ENCODE data around the gene PXMP4.

Gene PXMP4

GRCh38 chr20:33654680-33655161, 65.4 kb downstream of the PXMP4 start:
- no peak overlapping the region for H3K4me3 ChIP-seq (replicated peaks; ENCODE audit: low read depth, low read length)
- DNase-seq (ENCODE audit: low read depth), result no peak

GRCh38 chr20:33653900-33654596, 66.1 kb downstream of the PXMP4 start:
- DNase-seq (ENCODE audit: low read depth), result no peak
- TF ChIP-seq CTCF (IDR thresholded peaks at IDR 0.05; ENCODE audit: low read length, missing control alignments), result no peak
- H3K4me3 ChIP-seq (replicated peaks; ENCODE audit: low read depth, low read length), result no peak overlapping the region

More at GRCh38 chr20:33654680-33655161, 65.4 kb downstream of the PXMP4 start:
- TF ChIP-seq CTCF (IDR thresholded peaks at IDR 0.05; ENCODE audit: low read length, missing control alignments), result no peak

GRCh38 chr20:33653218-33653899, 66.8 kb downstream of the PXMP4 start:
- peak; percentile 97 for TF ChIP-seq CTCF (IDR thresholded peaks at IDR 0.05; ENCODE audit: low read length, missing control alignments)
- peak; percentile 75 for DNase-seq (ENCODE audit: low read depth)
- no peak overlapping the region for H3K4me3 ChIP-seq (replicated peaks; ENCODE audit: low read depth, low read length)

Measured in fibroblast of pulmonary artery (primary cell).